GM19351 (cell line): ENCODE data around the gene FXN.
"Not testable (repeated sequence)": the region's sequence is repeated elsewhere in the genome, so short reads cannot be mapped to it uniquely, and the experiment has no call there.

Experiments used
- ATAC-seq: cut with Tn5 transposase; IDR thresholded peaks from one replicate; pipeline ENCODE4 v1.9.1; 2021; ENCODE audit warnings: mild to moderate bottlenecking, moderate library complexity; ENCODE audit not compliant: unreplicated experiment

The FXN gene

DNA sequence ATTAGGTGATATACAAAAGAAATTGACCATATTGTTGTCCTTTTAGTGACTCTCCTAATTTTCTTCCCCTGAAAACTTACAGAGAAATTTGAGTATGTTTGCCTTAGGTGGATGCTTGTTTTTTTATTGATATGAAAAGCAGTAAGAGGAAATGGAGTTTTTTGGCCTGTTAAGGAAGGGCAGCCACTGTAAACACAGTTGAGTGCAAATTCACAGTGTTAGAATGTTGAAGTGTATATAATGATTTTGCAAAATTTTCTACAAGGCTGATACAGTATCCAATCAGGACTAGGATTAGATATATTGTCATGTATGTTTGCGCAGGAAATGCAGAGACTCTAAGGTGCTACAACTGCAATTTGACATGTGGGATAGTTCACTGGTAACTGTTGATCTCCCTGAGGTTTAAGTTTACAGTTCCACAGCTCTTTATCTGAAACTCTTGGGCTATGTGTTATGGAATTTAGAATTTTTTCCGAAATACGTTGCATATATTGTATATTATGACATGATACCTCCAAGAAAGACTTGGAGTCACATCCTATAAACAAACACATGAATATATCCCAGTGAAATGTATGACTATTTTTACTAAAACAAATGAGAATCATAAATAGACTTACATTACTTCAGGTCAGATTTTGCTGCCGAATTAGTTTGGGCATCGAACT lies 62.5 kb downstream of the FXN start:
- no peak for ATAC-seq

DNA sequence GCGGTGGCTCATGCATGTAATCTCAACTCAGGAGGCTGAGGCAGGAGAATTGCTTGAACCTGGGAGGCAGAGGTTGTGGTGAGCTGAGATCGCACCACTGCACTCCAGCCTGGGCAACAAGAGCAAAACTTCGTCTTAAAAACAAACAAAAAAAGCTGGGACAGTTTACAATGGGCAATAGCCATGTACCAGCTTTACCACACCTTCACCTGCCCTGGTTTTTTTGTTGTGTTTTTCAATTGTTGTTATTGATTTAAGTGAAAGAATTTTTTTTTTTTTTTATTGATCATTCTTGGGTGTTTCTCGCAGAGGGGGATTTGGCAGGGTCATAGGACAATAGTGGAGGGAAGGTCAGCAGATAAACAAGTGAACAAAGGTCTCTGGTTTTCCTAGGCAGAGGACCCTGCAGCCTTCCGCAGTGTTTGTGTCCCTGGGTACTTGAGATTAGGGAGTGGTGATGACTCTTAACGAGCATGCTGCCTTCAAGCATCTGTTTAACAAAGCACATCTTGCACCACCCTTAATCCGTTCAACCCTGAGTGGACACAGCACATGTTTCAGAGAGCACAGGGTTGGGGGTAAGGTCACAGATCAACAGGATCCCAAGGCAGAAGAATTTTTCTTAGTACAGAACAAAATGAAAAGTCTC lies 67.9 kb downstream of the FXN start:
- ATAC-seq, result not testable (repeated sequence)

DNA sequence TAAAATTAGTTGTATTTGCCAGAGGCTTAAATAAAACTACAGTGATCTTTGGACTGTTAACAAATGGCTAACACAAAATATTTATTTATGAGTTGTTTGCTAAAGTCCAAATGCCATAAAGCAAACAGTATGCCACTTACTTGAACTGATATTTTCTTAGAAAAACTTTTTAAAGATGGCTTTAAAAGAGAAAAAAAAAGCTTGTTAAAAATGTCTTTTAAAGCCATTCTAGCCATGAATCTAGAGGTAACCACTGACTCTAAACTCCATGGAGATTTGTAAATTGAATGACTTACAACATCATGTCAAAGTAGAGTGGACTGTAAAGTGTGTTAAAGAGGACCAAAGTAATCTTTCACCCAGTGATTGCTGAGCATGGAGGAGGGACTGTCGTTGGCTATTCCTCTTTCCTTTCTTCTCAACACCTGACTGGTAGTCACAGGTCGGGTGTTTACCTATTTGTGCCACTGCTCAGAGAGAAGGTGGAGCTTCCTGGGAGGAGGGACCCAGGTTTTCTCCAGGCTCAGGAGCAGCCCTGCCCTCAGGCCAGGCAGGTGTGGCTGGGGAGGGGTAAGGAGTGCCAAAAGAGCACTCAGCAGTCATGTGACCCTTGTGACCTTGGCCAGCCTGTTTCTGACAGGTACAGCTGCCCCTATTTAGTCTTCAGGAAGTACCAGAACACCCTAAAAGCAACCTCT lies 69.4 kb downstream of the FXN start:
- ATAC-seq, result no peak

DNA sequence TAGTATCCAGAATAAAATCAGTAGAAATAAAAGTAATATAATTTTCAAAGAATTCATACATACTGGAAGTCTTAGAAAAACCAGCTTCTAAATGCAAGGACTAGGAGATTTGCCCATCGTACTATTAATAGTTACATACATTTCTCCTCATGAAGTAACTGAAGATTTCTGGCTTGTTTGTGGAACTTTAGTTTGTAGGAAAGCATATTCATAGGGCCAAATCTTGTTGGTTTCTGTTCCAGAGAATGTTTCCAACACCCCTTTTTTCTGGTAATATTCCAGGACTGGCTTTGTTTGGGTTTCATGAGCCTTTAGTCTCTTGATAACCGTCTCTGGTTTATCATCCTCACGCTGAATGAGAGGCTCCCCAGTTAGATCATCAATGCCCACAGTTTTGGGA lies 72.2 kb downstream of the FXN start:
- no peak for ATAC-seq

DNA sequence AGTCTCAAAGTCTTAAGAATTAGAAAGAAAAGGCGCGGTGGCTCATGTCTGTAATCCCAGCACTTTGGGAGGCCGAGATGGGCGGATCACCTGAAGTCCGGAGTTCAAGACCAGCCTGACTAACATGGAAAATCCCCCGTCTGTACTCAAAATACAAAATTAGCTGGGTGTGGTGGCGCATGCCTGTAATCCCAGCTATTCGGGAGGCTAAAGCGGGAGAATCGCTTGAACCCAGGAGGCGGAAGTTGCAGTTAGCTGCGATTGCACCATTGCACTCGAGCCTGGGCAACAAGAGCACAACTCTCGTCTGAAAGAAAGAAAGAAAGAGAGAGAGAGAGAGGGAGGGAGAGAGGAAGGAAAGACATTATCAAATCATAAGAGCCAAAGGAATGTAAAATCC lies 73.2 kb downstream of the FXN start:
- ATAC-seq, result not testable (repeated sequence)

DNA sequence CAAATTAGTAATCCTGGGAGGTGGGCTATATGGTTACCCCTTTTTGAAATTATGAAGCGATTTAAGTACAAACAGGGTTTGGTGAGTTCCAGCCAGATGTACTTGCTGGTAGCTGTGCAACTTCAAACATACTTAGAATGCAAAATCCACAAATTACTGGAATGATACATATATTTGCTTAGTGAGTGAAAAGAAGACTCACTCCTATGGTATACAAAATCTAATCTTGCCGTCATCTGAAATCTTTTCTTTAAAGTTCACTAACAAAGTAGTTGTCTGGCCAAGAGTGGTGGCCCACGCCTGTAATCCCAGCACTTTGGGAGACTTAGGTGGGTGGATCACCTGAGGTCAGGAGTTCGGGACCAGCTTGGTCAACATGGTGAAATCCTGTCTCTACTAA lies 73.6 kb downstream of the FXN start:
- no peak for ATAC-seq

DNA sequence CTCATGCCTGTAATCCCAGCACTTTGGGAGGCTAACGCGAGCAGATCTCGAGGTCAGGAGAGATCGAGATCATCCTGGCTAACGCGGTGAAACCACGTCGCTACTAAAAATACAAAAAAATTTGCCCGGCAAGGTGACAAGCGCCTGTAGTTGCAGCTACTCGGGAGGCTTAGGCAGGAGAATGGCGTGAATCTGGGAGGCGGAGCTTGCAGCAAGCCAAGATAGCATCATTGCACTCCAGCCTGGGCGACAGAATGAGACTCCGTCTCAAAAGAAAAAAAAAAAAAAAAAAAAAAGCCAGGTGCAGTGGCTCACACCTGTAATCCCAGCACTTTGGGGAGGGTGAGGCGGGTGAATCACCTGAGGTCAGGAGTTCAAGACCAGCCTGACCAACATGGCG lies 77.1 kb downstream of the FXN start:
- ATAC-seq, result not testable (repeated sequence)

DNA sequence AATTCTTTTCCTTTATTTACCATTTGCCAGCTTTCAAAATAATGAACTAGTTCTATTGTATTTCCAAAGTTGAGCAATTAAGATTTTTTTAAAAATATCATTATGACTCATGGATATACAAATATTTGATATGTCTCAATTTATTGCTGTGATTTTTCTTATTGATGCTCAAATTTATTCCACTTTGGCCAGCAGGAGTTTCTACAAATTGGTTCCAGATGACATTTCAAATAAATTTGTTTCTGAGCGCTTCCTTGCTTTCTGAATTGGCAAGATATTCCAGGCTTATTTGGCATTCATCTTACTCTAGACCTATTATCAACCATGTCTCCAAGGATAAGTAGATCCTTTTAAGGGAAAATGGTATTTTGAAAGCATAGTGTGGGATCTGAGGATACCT lies 80.1 kb downstream of the FXN start:
- ATAC-seq, result no peak

DNA sequence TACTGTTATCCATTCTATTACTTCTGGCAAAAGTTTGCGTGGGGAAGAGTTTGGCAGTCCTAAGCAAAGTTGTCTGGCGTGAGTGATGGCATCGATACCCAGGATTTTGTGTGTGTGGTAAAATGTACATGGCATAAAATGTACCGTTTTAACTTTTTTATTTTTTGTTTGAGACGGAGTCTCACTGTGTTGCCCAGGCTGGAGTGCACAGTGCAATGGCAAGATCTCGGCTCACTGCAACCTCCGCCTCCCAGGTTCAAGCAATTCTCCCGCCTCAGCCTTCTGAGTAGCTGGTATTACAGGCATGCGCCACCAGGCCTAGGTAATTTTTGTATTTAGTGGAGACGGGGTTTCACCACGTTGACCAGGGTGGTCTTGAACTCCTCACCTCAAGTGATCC lies 83.1 kb downstream of the FXN start:
- ATAC-seq, result no peak

DNA sequence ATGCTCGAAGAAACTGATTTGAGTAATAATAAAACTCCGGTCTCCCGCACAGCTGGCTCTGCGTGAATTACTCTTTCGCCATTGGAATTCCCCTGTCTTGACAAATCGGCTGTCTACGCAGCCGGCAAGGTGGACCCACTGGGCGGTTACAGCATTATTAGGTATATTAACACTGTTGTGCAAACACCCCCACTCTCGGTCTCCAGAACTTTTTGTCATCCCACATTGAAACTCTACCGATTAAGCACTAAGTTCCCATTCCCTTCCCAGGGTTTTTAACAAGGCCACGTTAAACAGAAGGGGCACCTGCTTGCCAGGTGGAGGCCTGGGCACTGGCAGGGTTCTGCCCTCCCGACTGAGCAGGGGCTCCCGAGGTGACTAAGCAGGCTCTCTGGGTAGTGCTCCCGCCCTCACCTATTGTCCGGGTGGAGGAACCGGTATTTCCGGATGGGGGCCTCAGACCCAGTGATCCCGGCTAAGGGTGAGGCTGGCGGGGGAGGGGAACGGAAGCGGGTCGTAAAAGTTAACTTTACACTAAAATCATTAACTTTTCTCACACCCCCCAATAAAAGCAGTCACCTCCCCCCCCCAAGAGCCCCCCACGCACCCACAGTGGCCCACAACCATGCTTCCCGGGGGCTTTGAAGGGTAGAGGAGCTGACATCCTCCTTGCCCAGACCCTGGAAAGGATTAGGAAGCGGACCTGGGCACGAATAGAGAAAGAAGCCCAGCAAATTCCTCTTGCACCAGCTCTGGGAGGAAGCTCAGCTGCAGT lies 85.0 kb downstream of the FXN start:
- no peak for ATAC-seq

DNA sequence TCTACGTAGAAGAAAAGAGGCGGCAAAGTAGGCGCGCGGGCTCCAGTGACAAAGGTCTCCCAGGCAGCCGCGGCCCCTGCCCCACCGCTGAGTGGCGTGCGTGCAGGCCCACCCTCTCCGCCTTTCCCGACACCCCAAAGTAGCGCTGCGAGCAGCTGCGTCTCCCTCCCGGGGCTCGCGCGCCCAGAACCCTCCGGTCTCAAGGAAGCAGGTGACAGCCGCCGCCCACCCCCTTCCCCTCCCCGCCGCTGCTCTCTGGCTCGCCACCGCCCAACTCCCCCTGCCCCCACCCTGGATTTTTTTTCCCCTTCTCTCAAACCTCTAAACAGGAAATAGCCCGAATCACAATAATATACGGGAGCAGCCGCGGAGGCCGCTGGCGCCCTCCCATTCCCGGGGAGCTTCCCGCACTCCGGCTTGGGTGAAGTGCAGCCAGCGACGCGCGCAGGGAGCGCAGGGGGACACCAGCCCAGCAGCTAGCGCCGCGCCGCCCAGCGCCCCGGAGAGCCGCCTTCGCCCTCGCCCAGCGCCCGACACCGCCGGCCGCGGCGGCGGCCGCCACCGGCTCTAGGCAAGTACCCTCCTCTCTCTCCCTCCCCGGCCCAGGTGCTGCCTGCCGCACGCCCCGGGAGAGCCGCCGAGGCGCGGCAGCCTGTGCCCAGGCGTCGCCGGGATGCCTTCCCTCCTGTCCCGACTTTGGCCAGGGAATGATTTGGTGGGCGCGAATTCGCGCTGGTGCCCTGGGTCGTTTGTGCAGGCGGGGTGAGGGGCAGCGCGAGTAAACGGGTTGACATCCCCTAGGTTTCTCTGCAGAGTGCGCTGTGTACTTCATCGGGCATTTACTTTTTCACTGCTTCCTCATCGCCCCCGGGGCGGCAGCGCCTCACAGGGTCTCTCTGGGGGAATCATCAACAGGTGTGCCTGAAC lies 85.9 kb downstream of the FXN start:
- peak; percentile 67 for ATAC-seq

DNA sequence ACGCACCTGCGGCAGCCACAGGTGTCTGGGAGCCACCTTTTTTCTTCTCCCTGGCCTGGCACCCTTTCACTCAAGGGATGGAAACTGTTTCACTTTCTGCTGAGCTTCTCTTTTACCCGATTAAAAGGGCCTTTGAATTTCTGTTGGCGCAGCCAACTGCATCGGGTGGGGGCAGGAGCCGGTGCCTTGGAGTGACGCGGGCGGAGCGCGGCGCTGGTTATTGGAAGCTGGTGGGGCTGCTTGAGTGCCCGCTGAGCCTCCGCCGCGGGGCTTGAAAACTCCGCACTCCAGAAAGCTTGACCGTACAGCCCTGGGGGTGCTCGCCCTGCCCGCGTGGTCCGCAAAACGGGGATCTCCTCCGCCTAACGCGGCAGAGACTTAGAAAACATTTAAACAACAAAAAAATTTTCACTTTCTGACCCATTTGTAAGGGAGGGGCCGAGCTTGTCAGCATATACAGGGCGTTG lies 86.6 kb downstream of the FXN start:
- ATAC-seq, result peak; percentile 65

DNA sequence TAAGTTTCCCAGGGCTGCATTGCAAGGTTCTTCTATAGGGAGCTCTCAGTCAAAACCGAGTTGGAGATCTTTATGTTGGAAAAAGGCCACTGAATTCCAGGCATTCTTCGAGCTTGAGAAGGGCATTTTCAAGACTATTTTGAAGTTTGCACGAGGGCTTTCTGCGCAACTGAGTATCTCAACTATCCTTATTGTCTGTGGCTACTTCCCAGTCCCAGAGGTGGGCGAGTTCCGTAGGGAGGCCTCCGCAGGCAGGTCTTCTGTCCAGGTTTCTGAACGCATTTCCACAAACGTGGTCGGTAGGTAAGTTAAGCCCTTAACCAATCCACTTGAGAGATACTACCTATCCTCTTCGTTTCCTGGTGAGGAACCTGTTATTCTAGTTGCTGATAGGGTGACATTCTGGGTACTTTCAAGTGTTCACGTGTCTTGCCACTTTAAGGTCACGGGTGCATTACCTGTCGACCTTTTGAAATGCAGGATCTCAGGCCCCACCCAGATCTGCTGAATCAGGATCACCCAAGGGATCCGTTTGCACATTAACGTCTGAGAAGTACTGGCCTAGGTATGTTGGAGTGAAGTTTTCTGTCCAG lies 87.1 kb downstream of the FXN start:
- no peak for ATAC-seq

DNA sequence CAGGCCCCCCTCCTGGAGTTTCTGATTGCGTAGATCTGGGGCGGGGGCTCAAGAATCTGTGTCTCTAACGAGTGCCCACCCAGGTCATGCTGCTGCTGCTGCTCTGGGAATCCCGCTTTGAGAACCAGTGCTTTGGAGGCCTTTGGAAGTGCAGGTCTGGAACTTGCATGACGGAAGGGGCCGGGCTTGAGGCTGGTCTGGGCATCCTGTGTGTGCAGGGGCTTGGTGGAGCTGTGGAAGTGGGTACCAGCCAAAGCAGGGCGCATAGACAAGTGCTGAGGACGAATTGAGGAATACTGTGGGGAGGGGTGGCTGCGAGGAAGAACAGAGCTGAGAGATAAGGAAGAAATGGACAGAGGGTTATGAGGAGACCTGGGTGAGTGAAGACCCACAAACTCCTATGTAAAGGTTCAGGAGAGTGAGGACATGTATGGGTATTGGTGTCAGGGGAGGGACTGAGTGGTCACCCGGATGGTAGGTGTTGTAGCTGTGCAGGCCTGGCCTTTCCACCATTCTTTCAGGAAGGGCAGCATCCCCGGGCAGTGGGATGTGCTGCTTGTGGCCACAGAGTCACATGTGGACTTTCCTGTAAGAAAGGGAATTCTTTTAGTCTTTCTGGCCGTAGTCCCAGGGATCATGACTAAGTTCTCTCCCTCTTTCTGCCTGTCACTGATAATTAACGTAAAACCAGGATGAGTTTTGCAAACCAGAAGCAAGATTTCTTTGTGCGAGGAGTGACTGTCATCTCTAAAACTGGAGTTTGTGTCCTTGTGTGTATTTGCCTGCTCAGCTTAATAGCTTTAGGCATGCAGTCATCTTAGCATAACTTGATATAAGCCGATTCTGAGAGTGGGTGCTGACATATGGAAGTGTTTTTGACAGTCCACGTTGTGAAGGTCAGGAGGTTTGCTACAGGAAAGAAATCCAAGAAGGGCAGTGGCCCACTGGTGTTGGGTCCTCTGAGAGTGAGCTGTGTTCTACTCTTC lies 95.2 kb downstream of the FXN start:
- no peak for ATAC-seq

DNA sequence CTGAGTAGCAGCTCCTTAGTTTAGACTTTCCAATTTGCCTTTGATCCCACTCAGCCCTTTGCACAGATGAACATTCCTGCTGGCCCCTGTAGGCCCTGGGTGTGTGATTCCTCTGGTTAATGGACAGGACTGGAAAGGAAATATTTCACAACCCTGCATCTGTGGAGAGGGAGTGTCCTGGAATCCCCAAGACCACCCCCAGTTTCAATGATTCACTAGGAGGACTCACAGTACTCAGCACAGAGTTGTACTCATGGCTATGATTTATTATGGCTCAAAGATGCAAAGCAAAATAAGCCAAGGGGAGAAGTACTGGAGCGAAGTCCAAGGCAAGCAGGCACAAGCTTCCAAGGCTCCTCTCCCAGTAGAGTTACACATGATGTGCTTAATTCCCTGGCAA lies 96.1 kb downstream of the FXN start:
- no peak for ATAC-seq

DNA sequence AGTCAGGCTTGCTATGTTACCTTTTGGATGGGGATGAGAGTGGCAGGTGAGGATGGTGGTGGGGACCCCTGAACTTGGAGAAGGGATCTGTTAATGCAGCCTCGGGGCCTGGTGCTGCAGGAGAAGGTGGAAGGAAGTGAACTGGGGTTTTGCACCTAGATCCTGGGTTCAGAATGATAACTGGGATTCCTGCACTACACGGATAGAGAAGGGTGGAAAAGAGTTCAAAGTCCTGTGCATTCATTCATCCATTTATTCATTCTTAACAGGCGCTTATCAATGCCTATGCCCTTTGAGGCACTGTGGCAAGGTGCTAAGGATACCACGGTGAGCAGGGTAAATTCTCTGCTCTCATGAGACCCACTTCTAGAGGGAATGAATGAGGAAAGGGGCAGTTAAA lies 96.8 kb downstream of the FXN start:
- no peak for ATAC-seq

DNA sequence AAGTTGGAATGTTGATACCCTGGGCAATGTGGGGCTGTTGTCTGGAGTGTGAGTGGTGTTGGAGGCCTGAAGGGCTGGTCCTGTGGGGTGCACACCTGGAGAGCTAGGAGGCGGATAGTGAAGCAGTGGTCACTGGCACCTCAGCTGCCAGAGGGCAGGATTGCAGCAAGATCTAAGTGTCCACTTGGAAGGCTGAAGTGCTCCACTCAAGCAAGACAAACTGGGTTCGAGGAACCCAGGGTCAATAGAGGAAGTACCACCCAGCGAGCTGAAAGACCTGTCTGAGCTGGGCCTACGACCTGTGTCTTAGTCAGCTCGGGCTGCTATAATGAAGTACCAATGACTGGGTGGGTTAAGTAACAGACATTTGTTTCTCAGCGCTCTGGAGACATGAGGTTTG lies 98.9 kb downstream of the FXN start:
- ATAC-seq, result no peak

DNA sequence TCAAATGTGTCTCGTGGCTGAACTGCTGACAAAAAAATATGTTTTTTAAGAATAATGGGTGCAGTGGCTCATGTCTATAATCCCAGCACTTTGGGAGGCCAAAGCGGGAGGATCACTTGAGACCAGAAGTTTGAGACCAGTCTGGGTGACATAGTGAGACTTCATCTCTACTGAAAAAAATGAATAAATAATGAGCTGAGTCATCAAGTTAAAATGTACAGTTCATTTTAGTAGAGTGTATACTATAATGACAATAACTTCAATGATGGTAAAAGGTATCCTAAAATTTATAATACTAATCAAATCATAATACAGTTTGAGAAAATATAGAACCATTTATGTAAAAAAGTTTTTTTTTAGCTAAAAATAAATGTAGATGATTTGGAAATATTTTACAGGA lies 100.6 kb downstream of the FXN start:
- no peak for ATAC-seq

DNA sequence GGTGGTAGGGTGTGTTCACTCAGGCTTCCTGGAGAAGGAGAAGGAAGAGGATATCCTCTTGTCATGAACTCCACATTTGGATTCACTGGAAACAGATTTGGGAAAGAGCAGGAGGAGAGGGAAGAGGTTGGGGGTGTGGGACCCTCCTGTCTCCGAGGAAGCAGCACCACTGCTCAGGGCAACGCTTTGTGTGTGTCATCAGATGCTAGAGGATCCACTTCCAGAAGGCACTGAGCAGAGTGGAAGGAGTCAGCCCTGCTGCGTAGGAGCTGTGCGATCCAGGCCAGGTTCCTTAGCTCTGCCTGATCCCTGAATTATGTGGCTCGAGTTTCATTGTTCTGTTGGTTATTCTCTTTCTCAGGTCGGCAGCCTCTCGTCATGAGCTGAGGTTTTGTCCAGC lies 101.2 kb downstream of the FXN start:
- no peak for ATAC-seq
